HG03025 (cell line): ENCODE data around the gene RBBP5.

Source experiments
- ATAC-seq: cut with Tn5 transposase; IDR thresholded peaks from one replicate; pipeline ENCODE4 v1.9.1; 2021; ENCODE audit warnings: mild to moderate bottlenecking, moderate library complexity; ENCODE audit not compliant: unreplicated experiment, low FRiP score

The RBBP5 gene

DNA sequence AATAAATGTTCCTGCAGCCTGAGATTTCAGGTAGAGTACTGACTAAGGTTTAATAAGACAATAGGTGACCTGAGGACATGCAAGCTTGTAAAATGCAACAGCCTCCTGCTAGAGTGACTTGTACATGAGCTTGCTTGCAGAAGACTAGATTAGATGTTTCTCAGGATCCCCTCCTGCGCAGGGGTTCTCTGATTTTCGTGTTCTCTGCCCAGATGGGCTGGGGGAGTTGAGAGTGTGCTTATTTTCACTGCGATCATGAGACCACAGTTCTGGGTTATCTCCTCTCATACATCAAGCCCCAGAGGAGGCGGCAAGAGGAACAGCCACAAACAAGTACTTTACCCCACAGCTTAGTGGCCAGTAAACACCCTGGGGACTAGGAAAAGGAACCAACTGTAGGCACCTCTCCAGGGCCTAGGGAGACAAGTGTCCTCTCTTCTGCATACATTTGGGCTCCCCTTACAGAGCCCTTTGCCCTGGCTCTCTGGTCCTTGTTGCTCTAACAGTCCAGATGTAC is 45.5 kb downstream of the RBBP5 start:
- no peak for ATAC-seq

DNA sequence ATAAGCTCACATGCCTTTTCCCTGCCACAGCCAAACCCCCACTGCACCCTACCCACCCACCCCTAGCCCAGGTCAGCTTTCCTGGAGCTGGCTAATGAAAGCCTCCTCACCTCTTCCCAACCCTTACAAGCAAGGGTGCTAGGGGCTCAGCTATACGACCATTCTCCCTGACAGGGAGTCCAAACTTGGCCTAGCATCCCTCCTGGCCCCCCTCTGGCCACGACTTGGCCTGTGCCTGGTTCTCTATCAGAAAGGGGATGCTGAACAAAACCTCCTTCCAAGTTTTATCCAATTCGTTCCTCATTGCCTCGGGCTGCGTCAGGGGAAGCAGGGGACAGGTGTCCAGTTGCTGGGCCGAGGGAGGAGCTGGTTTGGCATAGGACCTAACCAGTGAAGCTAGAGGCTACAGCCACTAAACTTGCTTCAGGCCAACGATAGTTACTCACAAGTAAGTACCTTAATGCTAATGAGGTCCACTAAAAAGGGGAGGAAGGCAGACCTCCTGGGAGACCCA is 46.1 kb downstream of the RBBP5 start:
- ATAC-seq = no peak

DNA sequence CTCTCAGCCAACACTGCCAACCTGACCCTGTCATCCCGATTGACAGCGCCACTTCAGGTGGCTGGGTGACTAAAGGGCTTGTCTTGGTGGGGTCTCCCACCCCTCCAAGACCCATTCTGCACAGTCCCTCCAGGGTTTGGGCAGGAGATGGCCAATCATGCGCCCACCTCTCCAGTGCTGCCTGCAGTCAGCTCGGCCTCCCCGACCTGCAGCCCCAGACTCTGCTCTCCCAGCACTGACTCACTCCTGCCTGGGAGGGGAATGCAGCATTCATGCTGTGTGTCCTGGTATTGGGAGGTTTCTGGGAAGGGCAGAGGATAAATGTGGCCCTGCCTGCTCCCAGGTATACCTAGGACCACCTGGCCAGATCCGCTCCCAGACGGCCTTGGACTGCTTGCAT is 47.3 kb downstream of the RBBP5 start:
- ATAC-seq = no peak

DNA sequence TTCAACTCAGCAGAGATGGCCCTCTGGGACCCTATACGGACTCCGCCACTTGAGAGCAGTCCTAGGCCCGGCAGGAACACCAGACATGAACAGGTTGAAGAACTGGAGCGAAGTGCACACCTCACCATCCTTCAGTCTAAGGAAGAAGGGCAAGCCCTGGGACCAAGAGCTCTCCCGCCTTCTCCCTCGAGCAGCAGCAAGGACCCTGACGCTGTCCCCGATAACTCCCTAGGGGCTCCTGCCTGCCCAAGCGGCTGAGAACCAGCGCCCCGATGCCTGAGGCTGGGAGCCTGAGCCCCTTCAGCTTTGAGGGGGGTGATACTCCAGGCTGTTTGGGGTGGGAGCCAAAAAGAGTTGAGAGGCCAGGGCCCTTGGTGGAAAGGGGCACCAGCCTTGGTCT is 47.7 kb downstream of the RBBP5 start:
- ATAC-seq = no peak

DNA sequence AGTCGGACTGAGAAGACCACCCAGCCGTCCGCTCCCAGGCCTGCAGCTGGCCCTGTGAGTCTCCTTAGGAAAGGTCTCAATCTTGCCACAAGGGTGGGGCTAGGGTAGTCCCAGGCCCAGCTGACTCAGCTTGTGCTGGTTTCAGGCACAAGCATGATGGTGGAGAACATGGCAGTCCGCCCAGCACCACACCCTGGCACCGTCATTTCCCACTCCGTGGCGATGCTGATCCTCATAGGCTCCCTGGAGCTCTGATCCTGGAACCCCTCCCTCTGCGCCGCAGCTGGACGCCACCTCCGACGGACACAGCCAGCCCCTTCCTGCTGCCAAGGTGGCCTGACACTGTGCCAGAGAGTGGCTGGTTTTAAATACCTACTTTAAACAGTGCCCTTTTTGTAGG is 48.3 kb downstream of the RBBP5 start:
- no peak for ATAC-seq

DNA sequence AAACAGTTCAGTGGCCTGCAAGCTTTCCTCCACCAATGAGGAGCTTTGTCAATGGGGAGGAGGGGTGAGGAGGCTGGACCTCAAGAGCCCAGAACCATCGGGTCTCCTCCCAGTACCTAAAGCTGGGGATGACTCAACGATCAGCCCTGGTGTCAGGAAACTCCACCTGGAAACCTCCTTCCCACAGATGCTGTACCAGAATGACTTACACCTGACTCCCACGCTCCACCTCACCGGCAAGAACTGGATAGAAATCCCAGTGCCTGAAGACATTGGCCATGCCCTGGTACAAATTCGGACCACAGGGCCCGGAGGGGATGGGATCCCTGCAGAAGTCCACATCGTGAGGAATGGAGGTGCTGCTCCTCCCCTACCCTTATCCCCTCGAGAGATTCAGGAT is 48.9 kb downstream of the RBBP5 start:
- no peak for ATAC-seq

DNA sequence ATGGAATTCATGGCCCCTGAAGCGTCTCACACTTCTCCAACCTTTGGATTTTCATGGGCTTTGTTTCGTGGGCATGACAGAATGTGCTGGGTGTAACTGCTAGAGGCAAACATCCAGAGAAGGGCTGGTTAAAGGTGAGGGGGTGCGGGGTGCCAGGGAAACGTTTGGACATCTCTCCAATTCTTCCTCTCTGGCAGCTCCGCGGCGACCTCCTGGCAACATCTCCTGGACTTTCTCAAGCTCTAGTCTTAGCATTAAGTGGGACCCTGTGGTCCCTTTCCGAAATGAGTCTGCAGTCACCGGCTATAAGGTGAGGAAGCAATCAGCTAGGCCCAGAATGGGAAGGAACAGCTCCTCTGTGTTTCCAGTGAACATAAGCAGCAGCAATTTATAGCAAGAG is 49.5 kb downstream of the RBBP5 start:
- ATAC-seq = no peak

DNA sequence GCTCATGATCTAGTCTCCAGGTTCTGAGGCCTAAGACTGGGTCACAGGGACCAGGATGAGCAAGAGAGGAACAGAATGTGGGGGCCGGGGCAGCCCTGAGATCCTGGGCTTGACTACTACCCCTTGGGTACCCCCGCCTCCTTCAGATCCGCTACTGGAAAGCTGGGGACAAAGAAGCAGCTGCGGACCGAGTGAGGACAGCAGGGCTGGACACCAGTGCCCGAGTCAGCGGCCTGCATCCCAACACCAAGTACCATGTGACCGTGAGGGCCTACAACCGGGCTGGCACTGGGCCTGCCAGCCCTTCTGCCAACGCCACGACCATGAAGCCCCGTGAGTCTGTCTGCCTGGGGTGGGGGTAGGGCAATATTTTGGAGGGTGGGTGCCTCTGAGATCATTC is 50.0 kb downstream of the RBBP5 start:
- no peak for ATAC-seq

DNA sequence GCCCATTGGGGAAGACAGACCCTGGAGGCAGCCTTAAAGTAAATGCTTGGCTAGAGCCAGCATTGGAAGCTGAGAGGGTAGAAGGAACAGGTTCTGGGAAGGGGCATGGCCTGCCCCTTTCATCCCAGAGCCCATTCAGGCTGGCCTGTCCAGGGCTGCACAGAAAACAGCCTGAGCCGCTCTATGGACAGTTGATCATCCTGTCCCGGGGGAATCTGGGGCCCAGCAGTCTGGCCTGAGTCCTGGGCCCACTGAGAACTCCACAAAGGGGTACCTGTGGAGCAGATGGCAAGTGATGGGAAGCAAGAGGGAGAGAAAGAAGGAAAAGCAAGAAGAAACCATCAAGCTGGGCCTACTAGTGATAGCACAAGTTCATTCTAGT is 50.8 kb downstream of the RBBP5 start:
- no peak for ATAC-seq

DNA sequence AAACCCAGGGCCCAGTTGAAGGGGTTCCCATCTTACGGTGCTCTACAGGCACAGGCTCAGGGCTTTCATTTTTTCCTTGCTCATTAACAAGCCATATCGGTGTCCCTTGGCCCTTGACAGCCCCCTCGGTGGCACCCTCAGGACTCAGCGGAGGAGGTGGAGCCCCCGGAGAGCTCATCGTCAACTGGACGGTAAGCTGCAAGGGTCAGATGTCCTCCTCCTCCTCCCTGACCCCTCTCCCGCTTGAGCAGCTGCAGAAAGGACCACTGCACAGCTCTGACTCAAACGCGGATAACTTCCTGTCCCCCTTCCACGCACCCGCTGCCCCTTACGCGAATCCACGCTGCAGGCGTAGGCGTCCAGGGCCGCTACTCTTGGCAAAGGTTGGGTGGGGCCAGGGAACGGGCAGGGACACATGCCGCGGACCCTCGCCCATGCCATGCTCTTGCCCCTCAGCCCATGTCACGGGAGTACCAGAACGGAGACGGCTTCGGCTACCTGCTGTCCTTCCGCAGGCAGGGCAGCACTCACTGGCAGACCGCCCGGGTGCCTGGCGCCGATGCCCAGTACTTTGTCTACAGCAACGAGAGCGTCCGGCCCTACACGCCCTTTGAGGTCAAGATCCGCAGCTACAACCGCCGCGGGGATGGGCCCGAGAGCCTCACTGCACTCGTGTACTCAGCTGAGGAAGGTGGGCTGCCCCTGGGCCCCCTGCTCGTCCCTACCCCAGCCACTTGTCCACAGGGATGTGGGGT is 52.2 kb downstream of the RBBP5 start:
- no peak for ATAC-seq

DNA sequence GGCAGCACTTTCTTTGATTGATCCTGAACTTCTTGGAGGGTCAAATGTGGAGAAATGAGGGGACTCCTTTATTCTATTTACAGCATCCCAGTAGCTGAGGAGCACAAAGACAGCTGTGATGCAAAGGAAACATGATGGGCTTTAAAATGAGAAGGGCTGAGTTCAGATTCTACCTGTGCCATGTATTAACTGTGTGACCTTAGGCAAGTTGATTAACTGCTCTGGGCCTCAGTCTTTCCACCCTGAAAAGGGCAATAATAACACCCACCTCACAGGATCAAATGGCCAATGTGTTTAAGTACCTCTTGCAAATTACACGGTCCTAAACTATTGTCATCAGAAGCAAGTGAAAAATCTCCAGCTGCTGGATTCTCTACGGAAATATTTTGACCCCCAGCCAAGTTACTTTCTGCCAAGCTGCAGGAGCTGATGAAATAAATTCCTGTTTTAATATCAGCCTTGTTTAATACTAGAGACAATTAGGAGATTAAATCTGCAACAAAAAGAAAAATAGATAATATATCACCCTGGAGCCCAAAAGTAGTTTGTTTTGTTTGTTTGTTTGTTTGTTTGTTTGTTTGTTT is 53.2 kb downstream of the RBBP5 start:
- ATAC-seq = no peak

DNA sequence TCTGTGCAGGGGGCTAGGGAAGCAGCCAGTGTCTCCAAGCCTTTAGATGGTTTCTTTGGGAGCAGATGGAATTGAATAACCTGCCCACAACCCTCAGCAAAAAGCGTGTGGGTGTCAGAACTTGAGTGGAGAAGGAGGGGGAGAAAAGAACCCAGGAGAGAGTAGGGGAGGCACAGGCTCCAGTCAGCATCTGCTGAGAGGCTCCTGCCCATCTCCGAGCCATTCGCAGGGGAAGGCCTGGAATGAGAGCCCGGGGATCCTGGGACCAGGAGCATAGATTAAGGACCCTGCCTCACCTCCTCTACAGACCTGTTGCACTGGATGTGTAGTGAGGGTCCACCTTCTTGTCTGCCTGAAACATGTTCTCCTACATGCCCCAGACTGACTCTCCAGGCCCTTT is 53.8 kb downstream of the RBBP5 start:
- no peak for ATAC-seq

DNA sequence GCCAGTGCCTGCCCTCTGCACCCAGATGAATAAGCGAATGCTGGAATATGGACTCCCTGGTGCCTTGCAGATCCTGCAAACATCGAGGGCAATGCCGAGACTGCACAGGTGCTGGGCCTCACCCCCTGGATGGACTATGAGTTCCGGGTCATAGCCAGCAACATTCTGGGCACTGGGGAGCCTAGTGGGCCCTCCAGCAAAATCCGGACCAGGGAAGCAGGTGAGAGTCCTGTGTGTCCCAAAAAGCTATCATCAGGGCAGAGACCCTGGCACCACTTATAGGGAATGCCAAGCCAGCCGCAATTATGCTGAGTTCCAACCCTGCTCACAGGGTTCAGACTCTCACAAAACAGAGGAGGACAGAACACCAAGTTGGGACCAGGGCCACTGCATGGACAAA is 54.7 kb downstream of the RBBP5 start:
- no peak for ATAC-seq

DNA sequence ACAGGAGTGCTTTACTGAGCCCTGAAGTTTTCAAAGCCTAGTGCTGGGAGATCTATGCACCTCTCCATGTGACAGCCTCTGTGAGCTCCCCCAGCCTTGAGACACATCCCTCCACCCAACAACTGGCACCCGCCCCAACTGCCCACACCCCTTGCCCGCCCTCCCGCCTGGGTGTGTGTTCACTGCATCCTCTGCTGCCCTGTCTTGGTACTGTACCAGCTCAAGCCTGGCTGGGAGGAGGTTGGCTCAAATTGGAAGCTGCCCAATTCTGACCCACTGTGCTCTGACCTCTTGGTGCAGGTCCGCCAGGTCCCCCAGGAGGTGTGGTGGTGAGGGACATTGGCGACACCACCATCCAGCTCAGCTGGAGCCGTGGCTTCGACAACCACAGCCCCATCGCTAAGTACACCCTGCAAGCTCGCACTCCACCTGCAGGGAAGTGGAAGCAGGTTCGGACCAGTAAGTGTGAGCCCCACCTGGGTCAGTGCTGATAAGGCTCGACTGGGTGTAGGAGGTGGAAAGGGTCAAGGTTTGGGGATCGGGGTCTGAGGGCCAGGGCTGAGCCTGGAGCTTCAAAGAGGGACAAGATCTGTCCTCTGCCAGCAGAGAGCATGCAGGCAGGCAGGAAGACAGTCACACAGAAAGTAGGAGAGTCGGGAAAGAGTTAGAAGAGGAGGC is 55.5 kb downstream of the RBBP5 start:
- ATAC-seq = no peak

DNA sequence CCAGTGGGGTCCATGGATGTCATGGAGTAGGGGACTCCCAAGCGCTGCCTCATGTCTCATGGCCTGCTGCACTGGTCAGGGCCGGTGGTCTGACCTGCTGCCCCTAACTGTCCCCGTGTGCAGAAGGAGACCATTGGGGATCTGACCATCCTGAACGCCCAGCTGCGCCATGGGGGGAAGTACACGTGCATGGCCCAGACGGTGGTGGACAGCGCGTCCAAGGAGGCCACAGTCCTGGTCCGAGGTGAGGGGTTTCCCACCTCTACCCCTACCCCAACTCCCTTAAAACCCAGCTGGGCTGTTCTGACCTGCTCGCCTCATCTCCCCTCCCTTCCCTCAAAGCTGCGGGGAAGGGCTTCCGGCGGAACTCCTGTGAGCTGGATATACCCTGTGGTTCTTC is 56.1 kb downstream of the RBBP5 start:
- no peak for ATAC-seq

DNA sequence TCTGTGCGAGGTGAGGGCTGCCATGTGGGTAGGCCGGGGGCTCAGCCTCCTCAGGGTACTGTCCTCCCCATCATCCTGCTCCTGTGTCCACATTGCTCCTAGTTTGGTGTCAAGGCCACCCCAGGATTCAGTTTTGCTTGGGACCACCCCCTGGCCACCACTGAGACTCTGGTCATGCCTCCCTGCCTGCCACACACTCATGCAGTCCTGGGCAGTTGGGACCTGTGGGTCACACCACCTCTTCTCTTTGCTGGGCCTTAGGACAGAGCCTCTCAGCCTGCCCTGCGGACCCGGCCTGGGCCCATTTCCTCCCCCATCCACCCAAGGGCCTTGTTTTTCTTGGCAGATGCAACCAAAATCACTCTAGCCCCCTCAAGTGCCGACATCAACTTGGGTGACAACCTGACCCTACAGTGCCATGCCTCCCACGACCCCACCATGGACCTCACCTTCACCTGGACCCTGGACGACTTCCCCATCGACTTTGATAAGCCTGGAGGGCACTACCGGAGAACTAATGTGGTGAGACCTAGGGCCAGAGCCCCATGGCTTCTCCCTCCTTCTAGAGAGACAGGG is 56.9 kb downstream of the RBBP5 start:
- no peak for ATAC-seq

DNA sequence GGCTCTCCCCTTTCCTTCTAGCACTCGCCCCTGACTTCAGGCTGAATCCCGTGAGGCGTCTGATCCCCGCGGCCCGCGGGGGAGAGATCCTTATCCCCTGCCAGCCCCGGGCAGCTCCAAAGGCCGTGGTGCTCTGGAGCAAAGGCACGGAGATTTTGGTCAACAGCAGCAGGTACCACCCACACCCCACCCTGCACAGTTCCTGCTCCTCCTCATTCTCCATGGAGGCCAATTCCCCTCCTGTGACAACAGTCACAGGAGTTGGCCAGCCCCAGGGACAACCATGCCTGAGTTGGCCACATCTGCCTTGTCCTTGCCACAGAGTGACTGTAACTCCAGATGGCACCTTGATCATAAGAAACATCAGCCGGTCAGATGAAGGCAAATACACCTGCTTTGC is 57.5 kb downstream of the RBBP5 start:
- no peak for ATAC-seq

DNA sequence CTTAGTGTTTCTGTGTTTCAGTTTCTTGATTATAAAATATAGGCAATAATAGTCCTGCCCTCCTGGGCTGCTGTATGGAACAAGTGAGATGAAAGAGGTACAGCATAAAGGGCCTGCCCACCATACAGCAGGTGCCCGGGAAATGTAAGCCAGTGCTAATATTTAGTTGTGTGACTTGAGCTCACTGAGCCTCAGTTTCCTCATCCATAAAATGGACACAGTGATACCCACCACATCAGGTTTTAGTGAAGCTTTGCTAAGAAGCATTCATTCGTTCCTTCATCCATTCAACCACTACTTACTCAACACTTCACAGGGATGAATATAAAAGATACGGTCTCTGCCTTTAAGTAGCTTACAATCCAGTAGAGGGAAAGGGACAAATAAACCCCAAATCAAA is 58.9 kb downstream of the RBBP5 start:
- no peak for ATAC-seq

DNA sequence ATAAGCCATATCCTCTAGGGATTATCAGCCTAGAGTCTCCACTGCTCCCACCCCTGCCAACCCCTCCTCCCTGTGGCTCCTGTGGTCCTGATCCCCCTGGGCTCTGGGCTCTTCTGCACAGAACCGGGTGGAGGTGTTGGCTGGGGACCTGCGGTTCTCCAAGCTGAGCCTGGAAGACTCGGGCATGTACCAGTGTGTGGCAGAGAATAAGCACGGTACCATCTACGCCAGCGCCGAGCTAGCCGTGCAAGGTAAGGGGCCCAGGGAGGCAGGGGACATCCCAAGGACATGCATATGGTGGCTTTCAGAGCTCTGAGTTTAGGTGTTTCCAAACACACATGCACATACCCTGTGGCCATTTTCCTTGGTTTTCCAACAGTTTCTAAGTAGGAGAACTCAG is 59.5 kb downstream of the RBBP5 start:
- ATAC-seq = no peak

DNA sequence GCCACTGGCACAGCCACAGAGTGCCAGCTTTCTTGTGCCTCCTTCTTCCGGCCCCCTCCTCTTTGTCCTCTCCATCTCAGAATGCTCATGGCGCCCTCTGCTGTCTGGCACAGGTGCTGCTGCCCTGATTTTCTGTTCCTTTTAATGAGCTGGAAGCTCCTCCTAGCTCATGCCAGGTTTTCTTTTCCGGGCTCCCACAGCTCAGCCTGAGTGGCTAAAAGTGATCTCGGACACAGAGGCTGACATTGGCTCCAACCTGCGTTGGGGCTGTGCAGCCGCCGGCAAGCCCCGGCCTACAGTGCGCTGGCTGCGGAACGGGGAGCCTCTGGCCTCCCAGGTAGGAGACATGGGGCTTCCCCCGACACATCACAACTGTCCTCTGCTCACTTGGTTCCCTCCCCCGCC is 60.1 kb downstream of the RBBP5 start:
- ATAC-seq = no peak

DNA sequence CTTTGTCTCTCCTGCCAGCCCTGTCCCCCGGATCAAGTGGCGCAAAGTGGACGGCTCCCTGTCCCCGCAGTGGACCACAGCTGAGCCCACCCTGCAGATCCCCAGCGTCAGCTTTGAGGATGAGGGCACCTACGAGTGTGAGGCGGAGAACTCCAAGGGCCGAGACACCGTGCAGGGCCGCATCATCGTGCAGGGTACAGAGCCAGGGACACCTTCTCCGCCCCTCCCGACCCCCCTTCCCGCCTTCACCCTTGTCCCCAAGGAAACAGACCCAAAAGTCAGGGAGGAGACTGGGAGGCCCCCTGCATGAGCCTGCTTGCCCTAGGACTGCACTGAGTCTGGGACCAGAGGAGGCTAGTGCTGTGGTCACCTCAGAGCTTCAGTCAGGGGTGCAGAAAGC is 60.6 kb downstream of the RBBP5 start:
- no peak for ATAC-seq
